ENCODE results near the gene FAM50B. TPM values are rescaled to one million over a fixed set of nuclear protein-coding genes. Genes with fewer than 3 reads are reported as not detected.

The FAM50B gene
- total RNA-seq, 1 donor from 2014 or later, result 0.70 TPM

GRCh38 chr6:3819161-3820110, 29.7 kb upstream of the FAM50B start:
- Mint-ChIP-seq H3K9me3 (ENCODE audit: unreplicated experiment) (no peaks in the 10 kb centered on the region), H3K36me3 (ENCODE audit: unreplicated experiment) (no peaks in the 10 kb centered on the region), H3K27me3 (ENCODE audit: unreplicated experiment) (no peaks in the 10 kb centered on the region), H3K4me3 (ENCODE audit: unreplicated experiment) (no peak overlapping the region), H3K4me1 (ENCODE audit: unreplicated experiment) (peaks cover 59% of the 10 kb centered on the region), H3K27ac (ENCODE audit: unreplicated experiment) (peak overlapping the region; percentile 3)
- no peak for DNase-seq (ENCODE audit: extremely low spot score, unreplicated experiment)
- no peak for TF ChIP-seq CTCF (IDR thresholded peaks at IDR 0.05)

GRCh38 chr6:3820563-3820962, 28.6 kb upstream of the FAM50B start:
- Mint-ChIP-seq H3K27ac (ENCODE audit: unreplicated experiment) (peak overlapping the region; percentile 35), H3K9me3 (ENCODE audit: unreplicated experiment) (no peaks in the 10 kb centered on the region), H3K4me3 (ENCODE audit: unreplicated experiment) (no peak overlapping the region), H3K27me3 (ENCODE audit: unreplicated experiment) (no peaks in the 10 kb centered on the region), H3K36me3 (ENCODE audit: unreplicated experiment) (no peaks in the 10 kb centered on the region), H3K4me1 (ENCODE audit: unreplicated experiment) (peaks cover 66% of the 10 kb centered on the region)
- no peak for DNase-seq (ENCODE audit: extremely low spot score, unreplicated experiment)
- no peak for TF ChIP-seq CTCF (IDR thresholded peaks at IDR 0.05)

- no peak for DNase-seq (ENCODE audit: extremely low spot score, unreplicated experiment)
- Mint-ChIP-seq H3K4me3 (ENCODE audit: unreplicated experiment) (no peak overlapping the region), H3K27ac (ENCODE audit: unreplicated experiment) (peak overlapping the region; percentile 41), H3K27me3 (ENCODE audit: unreplicated experiment) (no peaks in the 10 kb centered on the region), H3K9me3 (ENCODE audit: unreplicated experiment) (no peaks in the 10 kb centered on the region), H3K4me1 (ENCODE audit: unreplicated experiment) (peaks cover 82% of the 10 kb centered on the region), H3K36me3 (ENCODE audit: unreplicated experiment) (no peaks in the 10 kb centered on the region)
- no peak for TF ChIP-seq CTCF (IDR thresholded peaks at IDR 0.05)
Observed at GRCh38 chr6:3822747-3823445, 26.3 kb upstream of the FAM50B start.

- no peak overlapping the region for H3K27ac Mint-ChIP-seq (ENCODE audit: unreplicated experiment)
- no peaks in the 10 kb centered on the region for H3K27me3 Mint-ChIP-seq (ENCODE audit: unreplicated experiment)
- no peaks in the 10 kb centered on the region for H3K36me3 Mint-ChIP-seq (ENCODE audit: unreplicated experiment)
- H3K4me3 Mint-ChIP-seq (ENCODE audit: unreplicated experiment), result no peak overlapping the region
- H3K4me1 Mint-ChIP-seq (ENCODE audit: unreplicated experiment), result peaks cover 83% of the 10 kb centered on the region
- no peaks in the 10 kb centered on the region for H3K9me3 Mint-ChIP-seq (ENCODE audit: unreplicated experiment)
- no peak for DNase-seq (ENCODE audit: extremely low spot score, unreplicated experiment)
- no peak for TF ChIP-seq CTCF (IDR thresholded peaks at IDR 0.05)
Observed at GRCh38 chr6:3823671-3824070, 25.5 kb upstream of the FAM50B start.

GRCh38 chr6:3825331-3825831, 23.8 kb upstream of the FAM50B start:
- H3K27ac Mint-ChIP-seq (ENCODE audit: unreplicated experiment), result peak overlapping the region; percentile 99
- no peaks in the 10 kb centered on the region for H3K27me3 Mint-ChIP-seq (ENCODE audit: unreplicated experiment)

More at GRCh38 chr6:3825331-3825831, 23.8 kb upstream of the FAM50B start:
- Mint-ChIP-seq H3K36me3 (ENCODE audit: unreplicated experiment) (no peaks in the 10 kb centered on the region), H3K9me3 (ENCODE audit: unreplicated experiment) (no peaks in the 10 kb centered on the region), H3K4me1 (ENCODE audit: unreplicated experiment) (peaks cover 73% of the 10 kb centered on the region), H3K4me3 (ENCODE audit: unreplicated experiment) (peak overlapping the region; percentile 36)
- peak; percentile 91 for DNase-seq (ENCODE audit: extremely low spot score, unreplicated experiment)
- peak; percentile 75 for TF ChIP-seq CTCF (IDR thresholded peaks at IDR 0.05)

Measured in osteocyte (in vitro differentiated cells).